ENCODE measurements around the gene C22orf23.

The C22orf23 gene

GRCh38 chr22:37953437-37954179 is at the start of gene C22orf23, which contains the start of gene POLR2F:
Gene C22orf23 (minus strand): TSS chr22:37953601. CDS start chr22:37953149, 452 bp downstream.
Gene POLR2F (plus strand): TSS chr22:37953699. CDS start chr22:37953788, 89 bp downstream.
- peak; percentile 98 for DNase-seq (ENCODE audit: low spot score)

DNA sequence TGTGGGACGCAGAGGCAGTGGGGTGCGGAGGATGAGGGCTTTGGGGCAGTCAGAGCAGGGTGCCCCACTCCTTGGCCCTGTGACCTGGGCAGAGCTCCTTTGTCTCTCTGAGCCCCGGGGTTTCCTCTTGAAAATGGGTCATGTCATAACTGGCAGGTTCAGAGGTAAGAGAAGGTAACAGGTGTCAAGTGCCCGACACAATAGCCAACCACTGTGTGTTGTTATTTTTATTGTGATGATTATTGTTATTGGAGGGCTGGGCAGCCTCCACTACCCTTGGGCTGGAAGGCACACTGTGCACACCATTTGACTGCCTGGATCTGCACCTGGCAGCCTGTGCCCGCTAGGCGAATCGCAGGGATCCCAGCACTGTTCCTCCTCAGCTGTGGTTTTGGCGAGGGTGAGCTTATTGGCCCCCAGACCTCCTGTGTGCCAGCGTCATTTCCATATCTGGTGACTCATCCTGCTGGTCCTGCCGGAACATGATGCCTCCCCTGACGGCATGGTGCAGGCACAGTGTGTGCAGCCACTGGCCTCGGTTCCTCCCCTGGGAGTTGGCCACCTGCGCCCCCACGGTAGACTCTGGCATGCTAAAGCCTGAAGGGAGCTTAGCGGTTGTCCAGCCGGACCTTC is 46.4 kb upstream of the C22orf23 start:
- DNase-seq (ENCODE audit: low spot score) = no peak

DNA sequence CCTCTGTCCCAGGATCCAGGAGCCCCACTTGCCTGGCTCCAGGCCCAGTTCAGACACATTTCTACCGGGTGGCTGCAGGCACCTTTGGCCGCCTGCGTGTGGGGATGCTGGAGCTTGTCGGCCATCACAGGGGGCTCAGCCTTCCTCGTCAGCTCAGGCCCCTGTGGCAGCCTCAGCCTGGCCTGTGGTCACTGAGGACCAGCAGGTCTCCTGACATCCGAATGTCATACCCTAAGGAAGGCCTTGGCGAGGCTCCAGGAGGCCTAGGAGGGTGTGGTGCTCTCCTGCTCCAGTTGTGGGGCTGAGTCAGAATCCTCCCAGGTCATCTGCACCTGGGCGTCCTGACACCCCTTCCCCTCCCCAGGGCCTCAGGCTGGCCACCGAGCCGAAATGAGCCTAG is 45.8 kb upstream of the C22orf23 start:
- DNase-seq (ENCODE audit: low spot score) = no peak

- DNase-seq (ENCODE audit: low spot score) = no peak
Observed at GRCh38 chr22:37998543-37998942, 45.1 kb upstream of the C22orf23 start.

DNA sequence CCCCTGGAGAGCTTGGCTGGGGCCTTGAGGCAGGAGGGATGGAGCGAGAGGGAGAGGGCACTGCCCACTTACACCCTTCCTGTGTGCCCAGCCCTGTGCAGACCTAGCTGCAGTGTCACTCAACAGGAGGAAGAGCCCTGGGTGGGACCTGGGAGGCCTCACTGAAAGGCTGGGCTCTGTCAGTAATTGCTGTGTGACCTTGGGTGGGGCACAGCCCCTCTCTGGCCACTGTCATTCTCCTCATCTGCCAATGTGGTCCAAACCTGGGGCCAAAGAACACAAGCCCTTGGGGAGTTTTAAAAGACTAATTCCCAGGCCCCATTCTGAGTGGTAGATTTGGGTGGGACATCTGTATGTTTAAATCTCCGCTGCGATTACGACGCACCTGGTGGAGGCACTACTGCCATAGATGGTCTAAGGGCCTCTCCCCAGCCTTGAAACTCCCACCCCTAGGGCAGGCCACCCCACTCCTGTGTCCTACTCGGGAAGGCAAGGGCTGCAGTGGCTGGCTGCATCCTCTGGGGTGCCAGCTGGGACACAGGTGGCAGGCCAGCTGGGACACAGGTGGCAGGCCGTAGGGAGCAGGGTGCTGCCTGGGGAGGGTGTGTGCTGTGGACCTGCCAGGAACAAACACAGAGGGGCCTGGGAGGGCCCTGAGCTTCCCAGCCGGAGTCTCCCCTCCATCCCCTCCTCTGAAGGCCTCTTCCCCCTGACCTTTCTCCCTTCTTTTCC is 43.3 kb upstream of the C22orf23 start:
- DNase-seq (ENCODE audit: low spot score) = no peak

- no peak for DNase-seq (ENCODE audit: low spot score)
Observed at GRCh38 chr22:37996079-37996478, 42.7 kb upstream of the C22orf23 start.

- no peak for DNase-seq (ENCODE audit: low spot score)
Observed at GRCh38 chr22:37995460-37995859, 42.1 kb upstream of the C22orf23 start.

DNA sequence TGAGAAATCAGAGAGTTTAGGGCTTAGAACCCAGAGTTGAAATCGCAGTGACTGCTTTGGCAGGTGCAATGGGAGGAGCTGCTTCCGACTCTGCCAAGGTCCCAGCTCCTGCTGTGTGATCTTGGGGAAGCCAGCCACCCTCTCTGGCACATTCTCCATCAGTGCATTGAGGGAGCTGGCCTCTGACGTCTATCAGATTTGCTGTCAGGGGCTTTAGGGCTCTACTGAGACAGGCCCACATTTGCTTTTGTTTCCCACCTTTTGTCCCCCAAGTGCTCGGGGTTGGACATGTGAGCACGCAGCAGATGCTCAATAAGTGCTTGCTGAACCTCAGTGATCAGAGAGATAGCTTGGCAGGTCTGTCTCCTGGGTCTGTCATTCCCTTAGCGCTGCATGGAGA is 41.6 kb upstream of the C22orf23 start:
- no peak for DNase-seq (ENCODE audit: low spot score)

- DNase-seq (ENCODE audit: low spot score) = no peak
Observed at GRCh38 chr22:37994049-37994448, 40.6 kb upstream of the C22orf23 start.

DNA sequence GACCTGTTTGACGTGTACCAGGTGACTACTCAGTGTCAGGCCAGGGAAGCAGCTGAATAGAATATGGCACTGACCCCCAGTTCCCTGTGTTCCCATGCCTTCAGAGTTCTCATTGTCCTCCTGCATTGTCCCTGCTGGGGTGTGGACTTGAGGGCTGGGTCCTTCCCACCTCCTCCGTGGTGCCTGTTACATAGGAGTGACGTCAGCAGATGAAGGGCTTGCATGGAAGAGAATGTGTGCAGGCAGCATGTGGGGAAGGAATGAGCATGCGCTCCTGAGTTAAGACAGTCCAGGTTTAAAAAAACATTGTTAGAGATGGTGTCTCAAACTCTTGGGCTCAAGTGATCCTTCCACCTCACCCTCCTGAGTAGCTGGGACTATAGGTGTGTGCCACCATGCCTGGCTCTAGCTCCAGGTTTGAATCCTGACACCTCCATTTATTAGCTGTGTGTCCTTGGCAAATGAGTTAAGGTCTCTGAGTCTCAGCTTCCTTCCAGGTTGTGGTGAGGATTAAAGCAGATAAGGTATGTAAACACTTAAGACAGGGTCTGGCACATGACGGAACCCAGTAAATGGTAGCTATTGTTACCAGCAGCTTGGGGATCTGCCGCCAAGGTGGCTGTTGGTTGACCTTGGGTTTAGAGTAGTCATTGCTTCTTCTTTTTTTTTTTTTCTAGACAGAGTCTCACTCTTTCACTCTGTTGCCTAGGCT is 38.5 kb upstream of the C22orf23 start:
- DNase-seq (ENCODE audit: low spot score) = no peak

DNA sequence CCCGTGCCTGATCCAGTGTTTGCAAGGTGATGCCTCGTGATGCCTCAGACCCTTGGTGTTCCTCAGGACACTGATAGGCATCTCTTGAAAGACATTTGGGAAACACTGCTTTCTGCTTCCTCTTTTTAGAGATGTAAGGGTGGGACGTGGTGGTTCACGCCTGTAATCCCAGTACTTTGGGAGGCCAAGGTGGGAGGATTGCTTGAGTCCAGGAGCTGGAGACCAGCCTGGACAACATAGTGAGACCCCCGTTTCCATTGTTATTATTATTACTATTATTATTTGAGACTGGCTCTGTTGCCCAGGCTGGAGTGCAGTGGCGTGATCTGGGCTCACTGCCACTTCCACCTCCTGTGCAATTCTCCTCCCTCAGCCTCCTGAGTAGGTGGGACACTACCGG is 37.5 kb upstream of the C22orf23 start:
- no peak for DNase-seq (ENCODE audit: low spot score)

DNA sequence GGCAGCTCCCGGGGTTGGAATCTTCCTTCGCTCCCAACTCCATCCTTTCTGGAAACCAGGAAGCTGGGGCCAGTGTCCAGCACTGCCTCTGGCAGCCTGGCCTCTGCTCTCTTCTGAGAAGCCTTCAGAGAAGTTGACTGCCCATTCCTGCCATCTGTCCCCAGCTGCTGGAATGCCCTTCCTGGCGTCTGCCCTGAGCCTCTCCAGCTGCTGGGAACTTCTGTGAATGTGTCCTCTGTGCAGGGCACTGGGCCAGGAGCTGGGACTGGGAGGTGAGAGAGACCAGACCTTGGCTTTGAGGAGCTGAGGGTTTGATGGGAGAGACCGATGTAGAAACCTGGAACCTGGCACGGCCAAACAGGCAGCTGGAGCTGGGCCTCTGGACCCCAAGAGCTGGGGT is 36.9 kb upstream of the C22orf23 start:
- no peak for DNase-seq (ENCODE audit: low spot score)

DNA sequence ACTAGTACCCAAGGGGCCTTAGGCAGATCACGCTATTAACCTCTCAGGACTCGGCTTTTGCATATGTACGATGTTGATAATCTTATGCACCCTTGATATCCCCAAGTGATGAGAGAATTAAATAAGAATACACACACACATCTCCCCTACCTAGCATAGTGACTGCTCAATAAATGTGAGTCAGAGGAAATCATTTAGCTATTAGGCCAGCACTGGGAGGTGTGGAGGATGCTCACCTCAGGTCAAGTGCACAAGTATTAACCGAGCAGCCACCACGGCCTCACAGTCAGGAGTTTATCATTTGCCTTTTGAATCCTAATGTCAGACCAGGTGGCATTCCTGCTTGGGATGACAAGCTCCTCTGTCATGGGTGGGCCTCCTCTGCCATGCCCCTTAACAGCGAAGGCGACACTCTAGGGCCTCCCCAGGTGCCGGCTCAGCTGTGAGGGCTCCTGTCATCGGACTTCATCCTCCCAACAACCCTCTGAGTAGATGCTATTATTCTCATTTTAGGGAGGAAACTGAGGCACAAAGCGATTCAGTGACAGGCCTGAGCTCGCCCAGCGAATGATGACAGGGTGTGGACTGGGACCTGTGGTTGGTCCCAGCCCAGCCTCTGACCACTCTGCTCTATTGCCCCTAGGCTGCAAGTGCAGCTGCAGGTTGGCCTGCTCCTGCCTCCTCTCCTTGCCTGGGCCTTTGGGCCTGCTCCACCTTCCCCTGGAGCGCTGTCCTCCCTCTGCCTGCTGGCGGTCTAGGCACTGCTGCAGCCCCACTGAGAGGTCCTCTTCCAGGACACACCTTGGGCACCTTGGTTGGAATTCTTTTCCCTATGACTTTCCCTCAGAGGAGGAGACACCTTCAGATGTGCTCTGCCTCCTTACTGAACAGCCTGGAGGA is 36.0 kb upstream of the C22orf23 start:
- no peak for DNase-seq (ENCODE audit: low spot score)

- DNase-seq (ENCODE audit: low spot score) = no peak
Observed at GRCh38 chr22:37986371-37986770, 33.0 kb upstream of the C22orf23 start.

DNA sequence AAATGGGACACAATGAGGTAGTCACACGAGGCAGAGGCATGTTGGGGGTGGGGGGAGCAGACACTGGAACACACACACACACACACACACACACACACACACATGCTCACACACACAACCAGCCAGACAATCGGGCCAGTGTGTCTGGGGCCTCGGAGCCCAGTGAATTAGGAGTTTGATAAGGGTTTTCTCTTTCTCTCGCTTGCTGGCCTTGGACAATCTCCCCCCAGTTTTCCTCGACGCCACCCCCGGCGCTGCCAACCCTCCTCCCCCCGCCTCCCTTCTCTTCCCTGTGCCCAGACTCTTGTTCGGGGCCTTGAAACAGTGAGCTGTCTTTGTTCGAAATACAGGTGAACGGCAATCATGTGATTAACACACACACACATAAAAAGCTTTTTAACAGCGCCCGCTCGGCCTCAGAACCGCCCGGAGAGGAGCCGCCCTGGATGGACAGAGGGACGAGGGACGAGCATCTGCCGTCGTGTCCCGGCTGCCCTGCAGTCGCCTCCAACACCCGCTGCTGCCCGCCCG is 32.4 kb upstream of the C22orf23 start:
- DNase-seq (ENCODE audit: low spot score) = no peak

DNA sequence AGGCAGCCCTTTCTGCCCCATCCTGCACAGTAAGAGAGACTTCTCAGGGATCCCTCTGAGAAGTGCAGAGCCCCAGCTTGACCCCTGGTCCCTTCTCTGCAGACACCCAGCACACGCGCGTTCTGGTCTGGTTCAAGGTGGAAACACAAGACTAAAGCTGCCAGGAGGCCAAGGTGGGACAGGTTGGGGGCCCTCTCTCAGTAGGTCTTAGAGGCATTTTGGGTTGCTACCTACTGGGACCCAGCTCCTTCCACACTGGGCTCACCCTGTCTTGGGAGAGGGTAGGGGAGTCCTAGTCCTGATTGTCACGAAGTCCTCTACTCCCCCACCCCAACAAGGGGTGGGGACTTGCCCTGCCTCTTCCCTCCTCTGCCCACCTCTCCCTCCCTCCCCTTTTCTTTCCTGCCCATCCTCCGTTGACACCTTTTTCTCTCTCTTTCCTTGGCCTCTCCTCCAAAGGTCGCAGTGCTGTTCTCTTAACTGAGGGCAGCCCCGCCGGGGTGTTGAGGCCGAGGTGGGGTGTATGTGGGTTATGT is 31.7 kb upstream of the C22orf23 start:
- DNase-seq (ENCODE audit: low spot score) = no peak

- no peak for DNase-seq (ENCODE audit: low spot score)
Observed at GRCh38 chr22:37983860-37984791, 30.7 kb upstream of the C22orf23 start, which contains the start of gene SOX10. Gene SOX10 (minus strand): TSS chr22:37984555. CDS start chr22:37983784, 771 bp downstream.

DNA sequence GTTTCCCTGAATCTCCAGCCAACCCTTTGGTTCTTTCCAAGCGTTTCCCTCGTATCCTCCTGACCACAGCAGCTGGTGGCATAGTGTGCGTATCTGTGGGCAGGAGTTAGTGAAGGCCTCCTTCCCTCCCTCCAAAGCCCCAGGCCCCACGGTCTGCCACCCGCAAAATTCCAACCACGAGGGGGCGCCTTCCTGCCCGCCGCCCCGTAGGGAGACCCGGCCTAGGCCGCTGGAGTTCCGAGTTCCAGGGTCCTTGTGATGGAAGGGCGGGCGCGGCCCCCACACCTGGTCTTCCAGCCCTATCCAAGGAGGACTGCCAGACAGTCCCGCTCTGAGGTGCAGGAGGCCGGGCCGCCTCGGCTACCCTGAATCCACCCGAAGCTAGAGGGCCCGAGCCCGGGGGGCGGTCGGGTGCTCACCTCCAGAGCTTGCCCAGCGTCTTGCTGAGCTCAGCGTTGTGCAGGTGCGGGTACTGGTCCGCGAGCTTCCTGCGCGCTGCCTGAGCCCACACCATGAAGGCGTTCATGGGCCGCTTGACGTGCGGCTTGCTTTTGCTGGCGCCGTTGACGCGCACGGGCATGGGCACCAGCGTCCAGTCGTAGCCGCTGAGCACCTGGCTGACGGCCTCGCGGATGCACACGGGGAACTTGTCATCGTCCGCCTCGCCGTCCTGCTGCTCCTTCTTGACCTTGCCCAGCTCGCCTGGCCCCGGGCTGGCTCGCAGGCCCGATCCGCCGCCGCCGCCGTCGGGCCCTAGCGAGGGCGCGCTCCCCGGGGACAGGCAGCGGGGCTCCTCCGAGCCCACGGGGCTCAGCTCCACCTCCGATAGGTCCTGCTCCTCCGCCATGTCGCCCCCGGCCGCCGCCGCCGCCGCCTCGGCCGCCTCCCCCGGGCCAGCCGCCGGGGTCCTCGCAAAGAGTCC is 29.8 kb upstream of the C22orf23 start:
- DNase-seq (ENCODE audit: low spot score) = no peak
